Measurements from ENCODE around the gene LPCAT1.
"Not testable (repeated sequence)": the region's sequence is repeated elsewhere in the genome, so short reads cannot be mapped to it uniquely, and the experiment has no call there.

LPCAT1 gene

GRCh38 chr5:1508659-1509290, 15.0 kb downstream of the LPCAT1 start:
- DNase-seq (ENCODE audit: low read depth), result no peak

- DNase-seq (ENCODE audit: low read depth), result no peak
Measured at GRCh38 chr5:1507961-1508658, 15.7 kb downstream of the LPCAT1 start.

- no peak for DNase-seq (ENCODE audit: low read depth)
Measured at GRCh38 chr5:1507457-1507856, 16.3 kb downstream of the LPCAT1 start.

DNA sequence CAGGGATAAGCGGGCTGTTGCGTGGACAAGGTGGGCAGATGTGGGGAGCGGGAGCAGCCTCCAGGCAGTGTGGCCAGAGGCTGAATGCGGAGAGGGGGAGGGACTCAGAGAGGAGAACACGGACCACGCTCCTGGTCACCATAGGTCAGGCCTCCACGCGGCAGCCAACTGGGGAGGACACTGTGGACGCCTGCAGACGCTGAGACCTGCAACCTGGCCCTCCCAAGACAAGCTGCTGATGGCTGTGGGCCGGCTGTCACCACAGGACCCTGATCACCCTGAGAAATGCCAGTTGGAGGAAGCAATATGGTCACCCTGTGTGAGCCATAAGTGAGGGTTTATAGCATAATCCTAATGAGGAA, 16.8 kb downstream of the LPCAT1 start:
- no peak for DNase-seq (ENCODE audit: low read depth)

GRCh38 chr5:1506242-1507013, 17.3 kb downstream of the LPCAT1 start:
- no peak for DNase-seq (ENCODE audit: low read depth)

DNA sequence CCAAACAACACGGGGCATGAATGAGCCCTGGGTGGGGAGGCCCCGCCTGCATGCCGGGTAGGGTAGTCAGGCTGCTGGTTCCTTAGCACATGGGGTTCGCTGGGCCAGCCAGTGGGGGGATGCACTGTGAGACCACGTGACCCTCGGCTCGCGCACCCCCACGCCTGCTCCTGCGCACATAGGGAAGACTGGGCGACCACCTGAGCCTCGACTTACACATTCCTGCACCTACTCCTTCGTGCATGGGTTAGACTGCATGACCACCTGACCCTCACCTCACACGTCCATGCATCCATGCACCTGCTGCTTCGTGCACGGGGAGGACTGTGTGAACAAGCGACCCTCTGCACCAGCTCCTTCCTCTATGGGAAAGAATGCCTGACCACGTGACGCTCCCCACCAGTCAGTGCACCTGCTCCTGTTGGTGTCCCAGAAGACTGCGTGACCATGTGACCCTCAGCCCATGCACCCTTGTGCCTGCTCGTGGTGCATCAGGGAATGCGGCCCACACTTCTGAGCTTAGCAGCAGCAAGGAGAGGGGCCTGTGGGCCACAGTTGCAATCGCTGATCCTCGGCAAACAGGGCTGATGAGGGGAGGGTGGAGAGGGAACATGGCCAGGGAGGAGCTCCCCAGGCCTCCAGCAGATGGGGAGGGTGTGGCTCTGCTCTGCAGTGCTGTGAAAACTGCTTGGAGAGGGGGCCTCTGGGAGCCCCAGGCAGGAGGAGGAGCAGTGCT, 18.1 kb downstream of the LPCAT1 start:
- no peak for DNase-seq (ENCODE audit: low read depth)

DNA sequence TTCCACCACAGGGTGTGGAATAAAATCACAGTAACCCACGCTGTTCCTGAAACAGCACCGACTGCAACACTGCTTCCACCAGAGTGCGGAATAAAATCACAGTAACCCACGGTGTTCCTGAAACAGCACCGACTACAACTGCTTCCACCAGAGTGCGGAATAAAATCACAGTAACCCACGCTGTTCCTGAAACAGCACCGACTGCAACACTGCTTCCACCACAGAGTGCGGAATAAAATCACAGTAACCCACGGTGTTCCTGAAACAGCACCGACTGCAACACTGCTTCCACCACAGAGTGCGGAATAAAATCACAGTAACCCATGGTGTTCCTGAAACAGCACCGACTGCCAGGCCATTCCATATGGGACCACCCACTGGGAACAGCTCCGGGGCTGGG, 18.7 kb downstream of the LPCAT1 start:
- not testable (repeated sequence) for DNase-seq (ENCODE audit: low read depth)

DNA sequence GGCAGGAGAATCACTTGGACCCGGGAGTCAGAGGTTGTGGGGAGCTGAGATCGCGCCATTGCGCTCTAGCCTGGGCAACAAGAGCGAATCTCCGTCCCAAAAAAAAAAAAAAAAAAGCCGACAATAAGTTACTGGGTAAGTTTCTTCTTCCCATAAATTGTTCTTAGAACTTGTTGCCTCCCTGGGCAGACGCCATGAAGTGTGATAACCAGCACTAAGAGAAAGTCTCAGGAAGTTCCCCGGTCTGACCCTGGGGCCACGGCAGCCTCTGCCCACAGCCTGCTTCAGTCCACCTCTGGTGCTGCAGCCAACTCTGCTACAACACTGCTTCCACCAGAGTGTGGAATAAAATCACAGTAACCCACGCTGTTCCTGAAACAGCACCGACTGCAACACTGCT, 19.1 kb downstream of the LPCAT1 start:
- no peak for DNase-seq (ENCODE audit: low read depth)

DNA sequence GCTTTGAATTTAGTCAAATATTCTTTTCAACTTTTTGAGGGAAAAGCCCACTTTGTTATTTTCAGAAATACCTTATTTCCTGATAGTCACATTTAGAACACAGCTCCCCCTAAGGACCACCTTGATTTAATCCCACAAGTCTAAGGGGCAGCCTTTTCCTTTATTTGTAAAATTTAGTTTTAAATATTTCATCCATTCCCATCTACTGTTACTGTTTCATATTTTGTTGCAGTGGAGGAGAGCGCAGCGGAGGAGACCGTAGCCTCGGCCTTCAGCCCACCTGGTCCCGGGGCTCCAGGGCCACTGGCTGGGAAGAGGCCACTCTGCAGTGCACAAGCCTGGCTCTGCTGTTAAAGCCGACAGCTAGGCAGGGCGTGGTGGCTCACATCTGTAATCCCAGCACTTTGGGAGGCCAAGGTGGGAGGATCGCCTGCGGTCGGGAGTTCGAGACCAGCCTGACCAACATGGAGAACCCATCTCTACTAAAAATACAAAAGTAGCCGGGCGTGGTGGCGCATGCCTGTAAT, 19.6 kb downstream of the LPCAT1 start:
- no peak for DNase-seq (ENCODE audit: low read depth)

DNA sequence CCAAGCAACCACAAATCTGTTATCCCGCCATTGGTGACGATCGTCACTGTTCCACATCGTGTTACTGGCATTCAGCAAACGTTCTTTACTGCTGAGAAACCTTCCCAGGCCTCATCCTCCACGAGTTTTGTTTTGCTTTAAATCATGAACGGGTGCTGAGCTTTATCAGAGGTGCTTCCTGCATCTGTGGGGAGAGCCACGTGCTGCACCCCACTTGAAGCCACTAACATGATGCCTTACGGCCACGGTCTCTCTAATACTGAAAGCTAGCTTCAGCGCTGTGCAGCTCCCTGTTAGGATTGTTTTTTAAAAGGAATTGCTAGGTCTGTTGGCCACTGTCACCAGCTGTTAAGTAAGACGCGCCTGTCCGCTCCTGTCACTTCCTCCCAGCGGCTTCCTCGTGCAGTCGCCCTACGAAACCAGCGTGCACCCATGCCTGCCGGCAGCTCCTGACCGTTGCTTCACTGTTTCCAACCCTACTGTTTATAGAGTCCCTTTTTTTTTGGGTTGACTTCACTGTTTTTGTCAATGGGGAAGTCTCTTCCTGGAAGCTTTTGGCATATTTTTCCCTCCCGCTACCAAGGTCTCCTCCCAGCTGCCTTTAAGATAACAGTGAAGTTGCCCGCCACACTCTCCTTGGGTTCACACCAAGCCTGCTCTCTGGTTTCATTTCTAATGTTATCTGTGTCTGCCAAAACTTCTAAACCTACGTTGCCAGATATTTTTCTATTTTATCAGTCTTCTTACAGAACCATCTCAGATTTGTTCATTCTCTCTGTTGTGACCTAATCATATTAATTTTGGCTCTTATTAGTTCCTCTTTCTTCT, 20.3 kb downstream of the LPCAT1 start:
- no peak for DNase-seq (ENCODE audit: low read depth)

GRCh38 chr5:1502737-1503120, 21.0 kb downstream of the LPCAT1 start:
- DNase-seq (ENCODE audit: low read depth), result no peak

GRCh38 chr5:1502046-1502736, 21.6 kb downstream of the LPCAT1 start:
- no peak for DNase-seq (ENCODE audit: low read depth)

- DNase-seq (ENCODE audit: low read depth), result no peak
Measured at GRCh38 chr5:1501372-1502045, 22.3 kb downstream of the LPCAT1 start.

- no peak for DNase-seq (ENCODE audit: low read depth)
Measured at GRCh38 chr5:1500411-1501091, 23.2 kb downstream of the LPCAT1 start.

DNA sequence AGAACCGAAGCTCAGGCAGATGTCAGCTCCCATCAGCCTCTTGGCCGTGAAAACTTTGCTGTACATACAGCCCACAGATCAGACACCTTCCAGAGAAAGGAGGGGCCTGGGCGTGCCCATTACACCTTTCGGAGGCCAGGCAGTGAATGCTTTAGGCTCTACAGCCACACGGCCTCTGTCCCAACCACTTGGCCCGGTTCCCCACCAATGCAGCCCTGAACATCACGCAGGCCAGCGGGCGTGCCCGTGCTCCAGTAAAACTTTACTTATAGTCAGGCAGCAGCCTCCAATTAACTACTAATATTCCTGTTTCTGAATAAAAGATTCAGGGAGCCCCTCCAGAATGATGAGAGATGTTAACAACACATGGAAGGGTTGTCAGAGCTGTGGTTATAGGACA, 23.9 kb downstream of the LPCAT1 start:
- DNase-seq (ENCODE audit: low read depth), result no peak

DNA sequence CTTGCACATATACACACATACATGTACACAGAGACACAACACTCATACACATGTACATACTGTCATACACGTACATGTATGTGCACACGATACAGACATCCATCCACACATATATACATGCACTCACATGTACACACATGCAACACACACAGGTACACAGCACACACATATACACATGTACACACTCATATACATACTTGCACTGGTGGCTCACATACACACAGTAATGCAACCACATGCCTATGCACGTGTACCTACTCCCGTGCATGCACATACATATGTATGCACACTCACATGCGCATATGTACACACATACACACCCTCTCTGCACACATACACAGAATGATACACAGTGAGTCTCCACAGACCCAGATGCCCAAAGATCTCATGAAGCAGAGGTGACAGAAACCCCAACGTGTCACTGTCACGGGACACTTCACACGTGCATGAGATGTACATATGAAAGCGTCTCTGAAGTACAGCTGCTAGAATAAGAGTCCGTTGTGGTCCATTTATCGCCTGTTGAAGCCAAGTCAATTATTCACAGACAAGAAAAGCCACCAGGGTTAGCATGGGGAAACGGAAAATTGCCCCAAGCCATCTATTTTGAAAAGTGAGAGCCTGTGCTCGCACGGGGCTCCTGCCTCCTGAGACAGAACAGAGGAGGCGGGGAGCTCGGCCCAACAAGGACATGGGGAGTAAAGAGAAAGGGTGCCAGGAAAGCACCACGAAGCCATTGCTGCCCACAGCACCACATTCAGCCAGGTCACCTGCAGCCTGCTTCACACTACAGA, 24.9 kb downstream of the LPCAT1 start:
- DNase-seq (ENCODE audit: low read depth), result no peak

DNA sequence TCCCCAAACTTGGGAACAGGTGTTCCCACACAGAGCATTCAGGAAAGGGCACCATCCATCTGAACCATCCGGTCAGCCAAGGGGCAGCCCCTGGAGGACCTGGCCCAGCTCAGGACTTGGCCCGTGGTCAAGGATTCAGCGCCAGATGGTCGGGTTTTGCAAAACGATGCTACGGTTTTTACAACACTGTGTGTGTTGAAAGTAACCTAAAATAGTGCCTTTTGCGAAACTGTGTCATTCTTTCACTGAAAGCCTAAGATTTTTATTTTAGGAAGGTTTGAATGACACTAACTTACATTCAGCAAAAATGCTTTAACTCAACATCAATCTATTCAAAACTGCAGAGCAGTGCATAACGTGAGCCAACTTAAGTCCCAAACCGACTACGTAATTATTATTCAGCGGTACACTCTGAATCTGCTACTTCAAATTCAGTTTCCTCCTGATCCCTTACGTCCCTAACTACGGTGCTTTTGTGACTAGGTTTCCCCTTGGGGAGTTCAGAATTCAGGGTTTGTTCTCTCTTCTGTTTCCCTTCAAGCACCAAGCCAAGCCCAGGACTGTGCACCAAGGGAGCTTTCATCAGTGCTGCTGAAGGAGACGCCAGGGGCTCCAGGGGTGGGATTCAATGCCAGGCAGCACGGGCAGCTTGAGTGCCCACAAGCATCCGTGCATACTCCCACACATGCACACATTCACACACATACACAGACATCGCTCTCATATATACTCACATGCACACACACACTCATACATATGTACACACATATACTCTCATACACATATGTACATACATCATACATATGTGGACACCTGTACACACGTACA, 25.8 kb downstream of the LPCAT1 start:
- DNase-seq (ENCODE audit: low read depth), result no peak

- DNase-seq (ENCODE audit: low read depth), result no peak
Measured at GRCh38 chr5:1497242-1497777, 26.4 kb downstream of the LPCAT1 start.
